DOHH2 (cell line): Measurements from ENCODE around the gene MUC2.

ENCODE experiments used
- H3F3A ChIP-seq: fragments of 200-600 bp; sonication (generic), shearing (Covaris generic); 2 replicates; pipeline ENCODE4 v1.6.0; 2016; ENCODE audit warnings: antibody characterized with exemption, mild to moderate bottlenecking; ENCODE audit not compliant: control insufficient read depth, insufficient read depth
- H3K27ac ChIP-seq: fragments of 200-600 bp; sonication (generic); 2 replicates; pipeline ENCODE4 v1.5.1; 2014; ENCODE audit warnings: low read depth, mild to moderate bottlenecking, low read length, moderate library complexity
- H3K27me3 ChIP-seq: fragments of 200-600 bp; sonication (generic); 2 replicates; pipeline ENCODE4 v1.6.1; 2014; ENCODE audit warnings: mild to moderate bottlenecking, low read length, mixed read lengths; ENCODE audit not compliant: control insufficient read depth
- H3K36me3 ChIP-seq: fragments of 200-600 bp; sonication (generic); 2 replicates; pipeline ENCODE4 v1.6.1; 2014; ENCODE audit warnings: mild to moderate bottlenecking, low read length, moderate library complexity, mixed read lengths; ENCODE audit not compliant: control insufficient read depth
- H3K4me1 ChIP-seq: fragments of 200-600 bp; sonication (generic); 2 replicates; pipeline ENCODE4 v1.6.1; 2014; ENCODE audit warnings: mild to moderate bottlenecking, low read length, mixed read lengths; ENCODE audit not compliant: control insufficient read depth
- H3K4me2 ChIP-seq: fragments of 200-600 bp; sonication (generic); 2 replicates; pipeline ENCODE4 v1.6.0; 2014; ENCODE audit warnings: mild to moderate bottlenecking, low read length, moderate library complexity
- H3K4me3 ChIP-seq: fragments of 200-600 bp; sonication (generic); 2 replicates; pipeline ENCODE4 v1.5.1; 2014; ENCODE audit warnings: mild to moderate bottlenecking, low read length, mixed read lengths
- H3K79me2 ChIP-seq: fragments of 200-600 bp; sonication (generic); 2 replicates; pipeline ENCODE4 v1.6.1; 2014; ENCODE audit warnings: mild to moderate bottlenecking, low read length, mixed read lengths; ENCODE audit not compliant: control insufficient read depth
- H3K9me2 ChIP-seq: fragments of 200-600 bp; sonication (generic); replicated peaks from 2 replicates; pipeline ENCODE4 v1.6.1; 2014; ENCODE audit warnings: mild to moderate bottlenecking, low read length, mixed read lengths; ENCODE audit not compliant: control insufficient read depth
- H3K9me3 ChIP-seq: fragments of 200-600 bp; sonication (generic); 2 replicates; pipeline ENCODE4 v1.6.1; 2014; ENCODE audit warnings: antibody characterized with exemption, low read length, mixed read lengths; ENCODE audit not compliant: control insufficient read depth, insufficient read depth
- H4K20me1 ChIP-seq: fragments of 200-600 bp; sonication (generic); 2 replicates; pipeline ENCODE4 v1.6.0; 2014; ENCODE audit warnings: low read depth, mild to moderate bottlenecking, antibody characterized with exemption, low read length, moderate library complexity; ENCODE audit not compliant: control insufficient read depth, insufficient read depth
- EZH2phosphoT487 ChIP-seq: fragments of 200-600 bp; sonication (generic); IDR thresholded peaks from 2 replicates; pipeline ENCODE4 v1.6.1; 2017; ENCODE audit warnings: borderline replicate concordance, mild to moderate bottlenecking, antibody characterized with exemption, low read length, moderate library complexity, mixed read lengths
- TF ChIP-seq, protein P1 (sequence below): fragments of 200-600 bp; sonication (generic); IDR thresholded peaks from one replicate; pipeline ENCODE4 v1.5.1; 2014; ENCODE audit warnings: antibody characterized with exemption, mild to moderate bottlenecking, low read depth, low read length; ENCODE audit not compliant: poor library complexity, severe bottlenecking

MUC2 gene

DNA sequence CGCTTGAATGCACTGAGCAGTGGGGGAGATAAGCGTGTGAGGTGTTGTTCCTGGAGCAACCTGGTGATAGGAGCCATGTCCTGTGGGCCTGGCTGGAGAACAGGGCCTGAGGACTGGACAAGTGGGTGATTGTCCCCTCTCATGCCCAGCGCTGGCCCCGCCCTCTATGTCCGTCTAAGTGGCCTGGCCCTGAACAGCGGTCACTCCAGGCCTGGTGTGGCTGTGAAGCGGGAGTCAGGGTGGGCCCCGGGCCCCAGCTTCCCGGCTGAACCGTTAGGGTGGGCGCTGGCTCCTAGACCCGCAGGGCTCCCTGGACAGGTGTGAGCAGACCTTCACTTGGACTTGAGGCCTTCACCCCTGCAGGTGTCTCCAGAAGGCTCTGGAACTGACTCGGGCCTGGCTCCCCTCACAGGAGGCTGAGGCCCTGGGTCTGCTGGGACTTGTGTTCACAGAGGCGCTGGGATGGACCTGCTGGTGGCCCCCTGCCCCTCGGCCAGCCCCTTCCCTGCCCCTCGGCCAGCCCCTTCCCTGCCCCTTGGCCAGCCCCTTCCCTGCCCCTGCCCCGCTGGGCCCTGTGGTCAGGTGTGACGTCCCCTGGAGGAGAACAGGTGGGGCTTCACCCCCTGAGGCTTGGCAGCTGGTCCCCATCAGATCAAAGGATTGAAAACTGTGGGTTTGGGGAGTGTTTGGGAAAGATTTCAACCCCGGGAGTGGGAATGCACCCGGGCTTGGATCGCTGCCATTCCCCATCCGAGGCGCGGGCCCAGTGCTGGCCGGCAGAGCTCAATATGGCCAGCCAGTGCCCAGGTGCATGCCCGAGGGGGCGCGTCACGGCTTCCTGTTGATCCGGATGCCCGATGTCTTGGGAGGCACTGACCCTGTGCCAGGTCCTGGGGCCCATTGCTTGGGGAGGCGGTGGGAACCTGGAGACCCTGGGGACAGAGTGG lies 34.9 kb upstream of the MUC2 start:
- Histone ChIP-seq H3K9me2 (no peaks in the 10 kb centered on the region), H3K27ac (no peak overlapping the region), H3F3A (no peaks in the 10 kb centered on the region), H3K36me3 (no peaks in the 10 kb centered on the region), H3K79me2 (no peaks in the 10 kb centered on the region), H3K4me3 (no peak overlapping the region), H3K27me3 (no peaks in the 10 kb centered on the region), H3K4me2 (no peak overlapping the region), H3K4me1 (no peaks in the 10 kb centered on the region), H3K9me3 (no peaks in the 10 kb centered on the region), H4K20me1 (no peaks in the 10 kb centered on the region)
- no peak for TF ChIP-seq EZH2phosphoT487
- TF ChIP-seq, protein P1, sequence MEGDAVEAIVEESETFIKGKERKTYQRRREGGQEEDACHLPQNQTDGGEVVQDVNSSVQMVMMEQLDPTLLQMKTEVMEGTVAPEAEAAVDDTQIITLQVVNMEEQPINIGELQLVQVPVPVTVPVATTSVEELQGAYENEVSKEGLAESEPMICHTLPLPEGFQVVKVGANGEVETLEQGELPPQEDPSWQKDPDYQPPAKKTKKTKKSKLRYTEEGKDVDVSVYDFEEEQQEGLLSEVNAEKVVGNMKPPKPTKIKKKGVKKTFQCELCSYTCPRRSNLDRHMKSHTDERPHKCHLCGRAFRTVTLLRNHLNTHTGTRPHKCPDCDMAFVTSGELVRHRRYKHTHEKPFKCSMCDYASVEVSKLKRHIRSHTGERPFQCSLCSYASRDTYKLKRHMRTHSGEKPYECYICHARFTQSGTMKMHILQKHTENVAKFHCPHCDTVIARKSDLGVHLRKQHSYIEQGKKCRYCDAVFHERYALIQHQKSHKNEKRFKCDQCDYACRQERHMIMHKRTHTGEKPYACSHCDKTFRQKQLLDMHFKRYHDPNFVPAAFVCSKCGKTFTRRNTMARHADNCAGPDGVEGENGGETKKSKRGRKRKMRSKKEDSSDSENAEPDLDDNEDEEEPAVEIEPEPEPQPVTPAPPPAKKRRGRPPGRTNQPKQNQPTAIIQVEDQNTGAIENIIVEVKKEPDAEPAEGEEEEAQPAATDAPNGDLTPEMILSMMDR, result no peak

DNA sequence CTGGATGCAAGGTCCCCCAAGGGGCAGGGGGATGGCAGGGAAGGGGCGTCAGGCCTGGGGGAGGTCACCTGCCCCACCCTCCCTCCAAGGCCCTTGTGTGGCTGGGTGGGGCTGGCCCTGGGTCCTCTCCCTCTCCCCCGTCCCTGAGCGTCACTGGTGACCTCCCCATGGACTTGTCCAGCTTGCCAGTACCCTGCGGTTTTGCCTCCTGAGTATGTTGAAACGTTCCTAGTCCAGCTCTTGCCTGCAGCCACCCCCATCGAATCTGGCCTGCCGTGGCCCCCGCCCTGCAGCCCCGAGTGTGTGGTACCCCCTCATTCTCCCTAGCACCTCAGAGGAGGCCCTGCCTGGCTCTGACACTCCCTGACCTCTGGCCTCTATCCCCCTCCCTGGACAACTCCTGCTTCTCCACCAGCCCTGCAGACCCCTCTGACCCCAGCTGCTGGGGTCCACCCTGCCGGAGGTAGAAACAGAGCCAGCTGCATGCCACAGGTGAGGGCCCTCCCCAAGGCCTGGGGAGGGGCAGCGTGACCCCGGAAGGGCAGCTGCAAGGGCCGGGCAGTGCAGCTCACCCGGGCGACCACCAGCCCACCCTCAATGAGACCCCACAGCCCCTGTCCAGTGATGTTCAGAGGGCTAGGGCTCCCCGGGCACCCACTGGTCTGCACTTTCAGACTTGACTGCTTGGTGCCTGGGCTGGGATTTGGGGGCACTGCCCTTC lies 34.1 kb upstream of the MUC2 start:
- no peaks in the 10 kb centered on the region for H3K4me1 ChIP-seq
- H3K9me3 ChIP-seq, result no peaks in the 10 kb centered on the region
- no peaks in the 10 kb centered on the region for H3F3A ChIP-seq
- H4K20me1 ChIP-seq, result no peaks in the 10 kb centered on the region
- H3K27me3 ChIP-seq, result no peaks in the 10 kb centered on the region
- no peaks in the 10 kb centered on the region for H3K9me2 ChIP-seq
- no peaks in the 10 kb centered on the region for H3K36me3 ChIP-seq
- H3K27ac ChIP-seq, result no peak overlapping the region
- no peak for TF ChIP-seq EZH2phosphoT487
- TF ChIP-seq, protein P1, result no peak
- no peaks in the 10 kb centered on the region for H3K79me2 ChIP-seq
- no peak overlapping the region for H3K4me3 ChIP-seq
- H3K4me2 ChIP-seq, result no peak overlapping the region

DNA sequence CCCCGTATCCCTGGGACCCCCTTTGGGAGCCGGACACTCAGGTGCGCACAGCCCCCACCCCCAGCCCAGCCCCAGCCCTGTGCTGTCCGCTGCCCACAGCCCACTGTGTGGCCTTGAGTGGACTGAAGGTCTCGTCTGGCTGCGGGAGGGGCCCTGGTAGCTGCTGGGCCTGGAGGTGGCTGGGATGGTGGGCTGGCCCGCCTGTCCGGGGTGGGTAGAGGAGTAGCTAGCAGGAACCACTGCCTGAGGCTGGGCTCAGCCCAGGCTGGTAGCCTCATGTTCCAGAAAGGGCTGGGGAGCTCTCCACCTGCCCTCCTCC lies 33.6 kb upstream of the MUC2 start:
- TF ChIP-seq EZH2phosphoT487, result no peak
- TF ChIP-seq, protein P1, result no peak
- Histone ChIP-seq H3K4me2 (no peak overlapping the region), H3K4me1 (no peaks in the 10 kb centered on the region), H4K20me1 (no peaks in the 10 kb centered on the region), H3F3A (no peaks in the 10 kb centered on the region), H3K9me2 (no peaks in the 10 kb centered on the region), H3K9me3 (no peaks in the 10 kb centered on the region), H3K4me3 (no peak overlapping the region), H3K79me2 (no peaks in the 10 kb centered on the region), H3K36me3 (no peaks in the 10 kb centered on the region), H3K27ac (no peak overlapping the region), H3K27me3 (no peaks in the 10 kb centered on the region)
